IPS-20b (cell line): ENCODE results near the gene PRDM16.

Experiments used
- H3K27ac ChIP-seq: one replicate; pipeline ENCODE4 v1.5.1; 2013; ENCODE audit warnings: low read length
- H3K27me3 ChIP-seq: 2 replicates; pipeline ENCODE4 v1.6.1; 2013; ENCODE audit warnings: mild to moderate bottlenecking, low read length, inconsistent platforms; ENCODE audit not compliant: insufficient read depth
- H3K36me3 ChIP-seq: 2 replicates; pipeline ENCODE4 v1.6.1; 2013; ENCODE audit warnings: low read depth, mild to moderate bottlenecking, inconsistent platforms, low read length, moderate library complexity; ENCODE audit not compliant: insufficient read depth
- H3K4me1 ChIP-seq: 2 replicates; pipeline ENCODE4 v1.6.1; 2013; ENCODE audit warnings: mild to moderate bottlenecking, control low read depth, inconsistent platforms, low read length, moderate library complexity; ENCODE audit not compliant: insufficient read depth
- H3K4me3 ChIP-seq: 2 replicates; pipeline ENCODE4 v1.5.1; 2013; ENCODE audit warnings: mild to moderate bottlenecking, low read length, inconsistent platforms
- H3K9ac ChIP-seq: 2 replicates; pipeline ENCODE4 v1.6.1; 2013; ENCODE audit warnings: low read depth, mild to moderate bottlenecking, inconsistent platforms, low read length, moderate library complexity
- H3K9me3 ChIP-seq: 2 replicates; pipeline ENCODE4 v1.6.1; 2013; ENCODE audit warnings: mild to moderate bottlenecking, low read depth, low read length, inconsistent platforms; ENCODE audit not compliant: insufficient read depth

The PRDM16 gene

GRCh38 chr1:3240524-3241235, 171.7 kb downstream of the PRDM16 start:
- H3K4me3 ChIP-seq: no peak overlapping the region
- no peaks in the 10 kb centered on the region for H3K27me3 ChIP-seq
- H3K4me1 ChIP-seq: no peaks in the 10 kb centered on the region
- H3K9ac ChIP-seq: no peak overlapping the region
- no peak overlapping the region for H3K27ac ChIP-seq
- H3K9me3 ChIP-seq: no peaks in the 10 kb centered on the region
- H3K36me3 ChIP-seq: no peaks in the 10 kb centered on the region

GRCh38 chr1:3241236-3241550, 172.2 kb downstream of the PRDM16 start:
- no peak overlapping the region for H3K4me3 ChIP-seq
- H3K36me3 ChIP-seq: no peaks in the 10 kb centered on the region
- no peaks in the 10 kb centered on the region for H3K4me1 ChIP-seq
- H3K27ac ChIP-seq: no peak overlapping the region
- H3K9me3 ChIP-seq: no peaks in the 10 kb centered on the region
- H3K9ac ChIP-seq: no peak overlapping the region
- no peaks in the 10 kb centered on the region for H3K27me3 ChIP-seq

- Histone ChIP-seq H3K9ac (no peak overlapping the region), H3K4me1 (no peaks in the 10 kb centered on the region), H3K27ac (no peak overlapping the region), H3K4me3 (no peak overlapping the region), H3K9me3 (no peaks in the 10 kb centered on the region), H3K27me3 (peaks cover 2% of the 10 kb centered on the region), H3K36me3 (no peaks in the 10 kb centered on the region)
These were observed 172.8 kb downstream of the PRDM16 start for GRCh38 chr1:3241673-3242407.

- no peaks in the 10 kb centered on the region for H3K9me3 ChIP-seq
- peaks cover 10% of the 10 kb centered on the region for H3K27me3 ChIP-seq
- H3K9ac ChIP-seq: no peak overlapping the region
- no peaks in the 10 kb centered on the region for H3K4me1 ChIP-seq
- no peak overlapping the region for H3K4me3 ChIP-seq
- H3K27ac ChIP-seq: no peak overlapping the region
- no peaks in the 10 kb centered on the region for H3K36me3 ChIP-seq
These were observed 173.6 kb downstream of the PRDM16 start for GRCh38 chr1:3242408-3243260.

- no peaks in the 10 kb centered on the region for H3K36me3 ChIP-seq
- H3K27me3 ChIP-seq: peaks cover 16% of the 10 kb centered on the region
- H3K27ac ChIP-seq: no peak overlapping the region
- no peaks in the 10 kb centered on the region for H3K4me1 ChIP-seq
- no peaks in the 10 kb centered on the region for H3K9me3 ChIP-seq
- H3K4me3 ChIP-seq: no peak overlapping the region
- no peak overlapping the region for H3K9ac ChIP-seq
These were observed 174.3 kb downstream of the PRDM16 start for GRCh38 chr1:3243304-3243703.

- Histone ChIP-seq H3K27ac (no peak overlapping the region), H3K4me3 (no peak overlapping the region), H3K9me3 (no peaks in the 10 kb centered on the region), H3K36me3 (no peaks in the 10 kb centered on the region), H3K27me3 (peaks cover 24% of the 10 kb centered on the region), H3K9ac (no peak overlapping the region), H3K4me1 (no peaks in the 10 kb centered on the region)
These were observed 175.3 kb downstream of the PRDM16 start for GRCh38 chr1:3244025-3244926.

- H3K27ac ChIP-seq: no peak overlapping the region
- no peaks in the 10 kb centered on the region for H3K9me3 ChIP-seq
- no peak overlapping the region for H3K4me3 ChIP-seq
- no peaks in the 10 kb centered on the region for H3K4me1 ChIP-seq
- no peak overlapping the region for H3K9ac ChIP-seq
- no peaks in the 10 kb centered on the region for H3K36me3 ChIP-seq
- peaks cover 24% of the 10 kb centered on the region for H3K27me3 ChIP-seq
These were observed 175.9 kb downstream of the PRDM16 start for GRCh38 chr1:3244927-3245315.

GRCh38 chr1:3245344-3245743, 176.3 kb downstream of the PRDM16 start:
- Histone ChIP-seq H3K9me3 (no peaks in the 10 kb centered on the region), H3K4me3 (no peak overlapping the region), H3K27ac (no peak overlapping the region), H3K27me3 (peaks cover 24% of the 10 kb centered on the region), H3K4me1 (no peaks in the 10 kb centered on the region), H3K36me3 (no peaks in the 10 kb centered on the region), H3K9ac (no peak overlapping the region)

GRCh38 chr1:3245768-3246167, 176.8 kb downstream of the PRDM16 start:
- Histone ChIP-seq H3K9ac (no peak overlapping the region), H3K4me1 (no peaks in the 10 kb centered on the region), H3K4me3 (no peak overlapping the region), H3K27me3 (peaks cover 24% of the 10 kb centered on the region), H3K9me3 (no peaks in the 10 kb centered on the region), H3K36me3 (no peaks in the 10 kb centered on the region), H3K27ac (no peak overlapping the region)

- H3K4me3 ChIP-seq: no peak overlapping the region
- no peaks in the 10 kb centered on the region for H3K36me3 ChIP-seq
- no peaks in the 10 kb centered on the region for H3K4me1 ChIP-seq
- H3K27ac ChIP-seq: no peak overlapping the region
- no peak overlapping the region for H3K9ac ChIP-seq
- no peaks in the 10 kb centered on the region for H3K9me3 ChIP-seq
- peaks cover 24% of the 10 kb centered on the region for H3K27me3 ChIP-seq
These were observed 177.2 kb downstream of the PRDM16 start for GRCh38 chr1:3246251-3246650.

GRCh38 chr1:3247521-3248121, 178.6 kb downstream of the PRDM16 start:
- peaks cover 24% of the 10 kb centered on the region for H3K27me3 ChIP-seq
- no peak overlapping the region; the same call in 1 of the 2 replicates for H3K4me3 ChIP-seq
- no peak overlapping the region for H3K9ac ChIP-seq
- no peak overlapping the region for H3K27ac ChIP-seq
- H3K36me3 ChIP-seq: no peaks in the 10 kb centered on the region
- H3K9me3 ChIP-seq: no peaks in the 10 kb centered on the region
- H3K4me1 ChIP-seq: no peaks in the 10 kb centered on the region
